Measurements from ENCODE around the gene SHISA6.

GRCh38 chr17:11503308-11504035, 262.5 kb downstream of the SHISA6 start:
- TF ChIP-seq REST (IDR thresholded peaks at IDR 0.05; ENCODE audit: low read depth) (no peak), FOXM1 (IDR thresholded peaks at IDR 0.05; ENCODE audit: borderline replicate concordance, low read depth) (no peak), EP300 (IDR thresholded peaks at IDR 0.05; ENCODE audit: borderline replicate concordance) (no peak), ZBTB7A (IDR thresholded peaks at IDR 0.05; ENCODE audit: low read depth) (no peak), CREB1 (IDR thresholded peaks at IDR 0.05; ENCODE audit: low read depth) (no peak), YY1 (IDR thresholded peaks at IDR 0.05; ENCODE audit: low read depth) (no peak), MAX (IDR thresholded peaks at IDR 0.05) (no peak), RAD21 (IDR thresholded peaks at IDR 0.05; ENCODE audit: low read depth) (no peak)

Data from Ishikawa (cell line).